ENCODE results near the gene NDUFAF7.

NDUFAF7 gene

DNA sequence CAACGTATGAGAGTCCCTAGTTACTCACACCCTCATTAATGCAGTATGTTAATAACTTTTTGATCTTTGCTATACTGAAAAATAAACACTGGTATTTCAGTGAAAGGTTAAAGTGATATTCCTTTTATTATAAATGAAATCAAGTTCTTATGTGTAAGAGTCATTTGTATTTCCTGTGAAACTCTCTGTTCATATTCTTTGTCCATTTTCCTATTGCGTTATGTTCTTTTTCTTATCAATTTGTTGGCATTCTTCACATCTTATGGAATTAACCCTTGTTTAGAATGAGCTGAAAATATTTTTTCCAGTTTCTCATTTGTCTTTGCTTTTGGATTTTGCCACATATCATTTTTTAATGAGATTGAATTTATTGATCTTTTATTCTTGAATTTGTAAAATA, 44.8 kb downstream of the NDUFAF7 start:
- Histone ChIP-seq H3K23ac (ENCODE audit: low read length) (no peak overlapping the region), H3K79me2 (ENCODE audit: control insufficient read depth, insufficient read depth, low read length, poor library complexity) (no peaks in the 10 kb centered on the region)
- no CpG with 5 or more reads among the region's 2 CpGs for WGBS (ENCODE audit: extremely low coverage, insufficient coverage, insufficient read length)

DNA sequence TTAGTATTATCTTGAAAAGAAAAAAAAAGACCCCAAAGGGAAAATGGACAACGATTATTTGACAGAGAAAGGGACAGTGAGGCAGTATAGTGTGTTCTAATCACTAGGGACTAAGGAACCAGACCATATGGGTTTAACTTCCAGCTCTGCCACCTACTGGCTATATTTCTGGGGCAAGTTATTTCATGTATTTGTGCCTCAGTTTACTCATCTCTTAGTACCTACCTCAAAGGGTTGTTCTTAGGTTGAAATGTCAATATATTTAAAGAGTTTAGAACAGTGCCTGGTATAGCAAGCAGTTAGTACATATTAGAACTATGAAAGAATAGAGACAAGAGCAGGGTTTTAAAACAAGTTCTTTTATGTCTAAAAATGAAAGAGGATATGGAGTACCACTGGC, 50.5 kb downstream of the NDUFAF7 start:
- Histone ChIP-seq H4K91ac (ENCODE audit: low read depth, low read length) (no peak overlapping the region), H3K4ac (ENCODE audit: low read depth, low read length) (no peak overlapping the region), H2BK120ac (ENCODE audit: insufficient read depth, low read length, poor library complexity) (no peak overlapping the region), H3K14ac (ENCODE audit: low read length) (no peak overlapping the region), H3K27me3 (ENCODE audit: insufficient read depth, low read length) (no peaks in the 10 kb centered on the region), H3K4me1 (ENCODE audit: control insufficient read depth in 1 of 2, insufficient read depth in 2 of 2, low read length in 2 of 2) (no peaks in the 10 kb centered on the region), H2AFZ (ENCODE audit: insufficient read depth, low read length, poor library complexity) (no peak overlapping the region), H3K27ac (ENCODE audit: low read depth, low read length) (no peak overlapping the region), H3K36me3 (ENCODE audit: control insufficient read depth in 1 of 2, insufficient read depth in 2 of 2, low read length in 2 of 2) (peaks cover 6 to 8% of the 10 kb centered on the region in 2 experiments), H2BK5ac (ENCODE audit: low read depth, low read length, poor library complexity) (no peak overlapping the region), H3K79me2 (ENCODE audit: control insufficient read depth, insufficient read depth, low read length, poor library complexity) (no peaks in the 10 kb centered on the region), H3K18ac (ENCODE audit: low read length) (no peak overlapping the region), H3K9me3 (ENCODE audit: insufficient read depth, low read depth, low read length) (no peaks in the 10 kb centered on the region), H3K9ac (ENCODE audit: low read length) (no peak overlapping the region), H4K8ac (ENCODE audit: low read depth, low read length) (no peak overlapping the region), H4K12ac (ENCODE audit: low read depth, low read length) (no peak overlapping the region), H2AK5ac (ENCODE audit: low read length) (no peak overlapping the region), H3K79me1 (ENCODE audit: low read length) (no peaks in the 10 kb centered on the region), H2BK12ac (ENCODE audit: low read length) (no peak overlapping the region), H3K4me2 (ENCODE audit: low read length) (no peak overlapping the region), H3K23ac (ENCODE audit: low read length) (no peak overlapping the region), H3K4me3 (ENCODE audit: low read depth, low read length) (no peak overlapping the region)
- no peak for DNase-seq
- WGBS (ENCODE audit: extremely low coverage, insufficient coverage, insufficient read length) = no CpG with 5 or more reads among the region's 1 CpG

More for the DNA sequence above, 44.8 kb downstream of the NDUFAF7 start:
- Histone ChIP-seq H4K8ac (ENCODE audit: low read depth, low read length) (no peak overlapping the region), H2BK120ac (ENCODE audit: insufficient read depth, low read length, poor library complexity) (no peak overlapping the region), H4K91ac (ENCODE audit: low read depth, low read length) (no peak overlapping the region), H2BK5ac (ENCODE audit: low read depth, low read length, poor library complexity) (no peak overlapping the region), H3K18ac (ENCODE audit: low read length) (no peak overlapping the region), H3K27ac (ENCODE audit: low read depth, low read length) (no peak overlapping the region), H3K9me3 (ENCODE audit: insufficient read depth, low read depth, low read length) (no peaks in the 10 kb centered on the region), H4K12ac (ENCODE audit: low read depth, low read length) (no peak overlapping the region), H3K14ac (ENCODE audit: low read length) (no peak overlapping the region), H2BK12ac (ENCODE audit: low read length) (no peak overlapping the region), H3K4ac (ENCODE audit: low read depth, low read length) (no peak overlapping the region), H3K79me1 (ENCODE audit: low read length) (no peaks in the 10 kb centered on the region), H2AK5ac (ENCODE audit: low read length) (no peak overlapping the region), H3K4me3 (ENCODE audit: low read depth, low read length) (no peak overlapping the region), H3K4me2 (ENCODE audit: low read length) (no peak overlapping the region), H3K9ac (ENCODE audit: low read length) (no peak overlapping the region), H2AFZ (ENCODE audit: insufficient read depth, low read length, poor library complexity) (no peak overlapping the region), H3K36me3 (ENCODE audit: control insufficient read depth in 1 of 2, insufficient read depth in 2 of 2, low read length in 2 of 2) (peaks cover 10 to 15% of the 10 kb centered on the region in 2 experiments), H3K27me3 (ENCODE audit: insufficient read depth, low read length) (no peaks in the 10 kb centered on the region), H3K4me1 (ENCODE audit: control insufficient read depth in 1 of 2, insufficient read depth in 2 of 2, low read length in 2 of 2) (peaks cover 0 to 2% of the 10 kb centered on the region in 2 experiments)
- DNase-seq = no peak

DNA sequence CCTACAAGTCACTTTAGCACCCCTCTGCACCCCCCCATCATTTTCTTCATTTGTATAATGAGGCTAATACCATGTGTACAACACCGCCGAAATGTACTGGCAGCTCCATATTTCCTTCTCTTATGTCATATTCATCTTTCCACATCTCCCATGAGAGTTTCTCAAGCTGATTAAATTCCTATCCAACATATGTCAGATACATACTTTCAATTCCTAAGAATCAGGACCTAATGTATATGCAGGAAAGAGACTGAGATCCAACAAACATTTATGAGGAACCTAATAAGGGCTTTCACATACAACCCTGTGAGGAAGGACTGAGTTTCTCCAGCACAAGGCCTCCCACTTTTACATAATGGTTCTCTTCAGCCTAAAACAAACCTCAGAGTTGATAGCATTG, 51.3 kb downstream of the NDUFAF7 start:
- Histone ChIP-seq H3K9ac (ENCODE audit: low read length) (no peak overlapping the region), H3K23ac (ENCODE audit: low read length) (no peak overlapping the region), H3K79me1 (ENCODE audit: low read length) (no peaks in the 10 kb centered on the region), H3K4me2 (ENCODE audit: low read length) (no peak overlapping the region), H3K4me1 (ENCODE audit: control insufficient read depth in 1 of 2, insufficient read depth in 2 of 2, low read length in 2 of 2) (no peaks in the 10 kb centered on the region), H2BK120ac (ENCODE audit: insufficient read depth, low read length, poor library complexity) (no peak overlapping the region), H2AK5ac (ENCODE audit: low read length) (no peak overlapping the region), H3K9me3 (ENCODE audit: insufficient read depth, low read depth, low read length) (no peaks in the 10 kb centered on the region), H3K14ac (ENCODE audit: low read length) (no peak overlapping the region), H4K91ac (ENCODE audit: low read depth, low read length) (no peak overlapping the region), H4K12ac (ENCODE audit: low read depth, low read length) (no peak overlapping the region), H3K4ac (ENCODE audit: low read depth, low read length) (no peak overlapping the region), H3K27me3 (ENCODE audit: insufficient read depth, low read length) (no peaks in the 10 kb centered on the region), H3K4me3 (ENCODE audit: low read depth, low read length) (no peak overlapping the region), H2BK12ac (ENCODE audit: low read length) (no peak overlapping the region), H2AFZ (ENCODE audit: insufficient read depth, low read length, poor library complexity) (no peak overlapping the region), H4K8ac (ENCODE audit: low read depth, low read length) (no peak overlapping the region), H3K36me3 (ENCODE audit: control insufficient read depth in 1 of 2, insufficient read depth in 2 of 2, low read length in 2 of 2) (peaks cover 8% of the 10 kb centered on the region in 2 experiments), H3K27ac (ENCODE audit: low read depth, low read length) (no peak overlapping the region), H2BK5ac (ENCODE audit: low read depth, low read length, poor library complexity) (no peak overlapping the region), H3K18ac (ENCODE audit: low read length) (no peak overlapping the region), H3K79me2 (ENCODE audit: control insufficient read depth, insufficient read depth, low read length, poor library complexity) (no peaks in the 10 kb centered on the region)
- WGBS (ENCODE audit: extremely low coverage, insufficient coverage, insufficient read length) = no CpG with 5 or more reads among the region's 2 CpGs
- peak in 1 of 2 donors; percentile 51 for DNase-seq

GRCh38 chr2:37283207-37283606, 51.7 kb downstream of the NDUFAF7 start:
- no peaks in the 10 kb centered on the region for H3K4me1 ChIP-seq (ENCODE audit: control insufficient read depth in 1 of 2, insufficient read depth in 2 of 2, low read length in 2 of 2)
- H3K9me3 ChIP-seq (ENCODE audit: insufficient read depth, low read depth, low read length) = no peaks in the 10 kb centered on the region
- H3K27me3 ChIP-seq (ENCODE audit: insufficient read depth, low read length) = no peaks in the 10 kb centered on the region
- no peak overlapping the region for H4K12ac ChIP-seq (ENCODE audit: low read depth, low read length)
- H3K79me1 ChIP-seq (ENCODE audit: low read length) = no peaks in the 10 kb centered on the region
- H3K14ac ChIP-seq (ENCODE audit: low read length) = no peak overlapping the region
- peaks cover 8% of the 10 kb centered on the region in 2 experiments for H3K36me3 ChIP-seq (ENCODE audit: control insufficient read depth in 1 of 2, insufficient read depth in 2 of 2, low read length in 2 of 2)
- H3K4me3 ChIP-seq (ENCODE audit: low read depth, low read length) = no peak overlapping the region
- no peaks in the 10 kb centered on the region for H3K79me2 ChIP-seq (ENCODE audit: control insufficient read depth, insufficient read depth, low read length, poor library complexity)
- no peak overlapping the region for H3K9ac ChIP-seq (ENCODE audit: low read length)
- no peak overlapping the region for H3K18ac ChIP-seq (ENCODE audit: low read length)
- no peak overlapping the region for H3K27ac ChIP-seq (ENCODE audit: low read depth, low read length)
- H4K8ac ChIP-seq (ENCODE audit: low read depth, low read length) = no peak overlapping the region
- H3K4me2 ChIP-seq (ENCODE audit: low read length) = no peak overlapping the region
- H2AFZ ChIP-seq (ENCODE audit: insufficient read depth, low read length, poor library complexity) = no peak overlapping the region
- H2BK120ac ChIP-seq (ENCODE audit: insufficient read depth, low read length, poor library complexity) = no peak overlapping the region
- no peak overlapping the region for H2AK5ac ChIP-seq (ENCODE audit: low read length)
- H2BK12ac ChIP-seq (ENCODE audit: low read length) = no peak overlapping the region
- no CpG with 5 or more reads among the region's 2 CpGs for whole genome bisulfite sequencing (ENCODE audit: extremely low coverage, insufficient coverage, insufficient read length)
- DNase-seq = no peak
- H2BK5ac ChIP-seq (ENCODE audit: low read depth, low read length, poor library complexity) = no peak overlapping the region
- H4K91ac ChIP-seq (ENCODE audit: low read depth, low read length) = no peak overlapping the region
- no peak overlapping the region for H3K23ac ChIP-seq (ENCODE audit: low read length)
- no peak overlapping the region for H3K4ac ChIP-seq (ENCODE audit: low read depth, low read length)

Measured in trophoblast cell (in vitro differentiated cells and primary cell).